Measurements from ENCODE around the gene HS3ST4. TPM values are rescaled to one million over a fixed set of nuclear protein-coding genes. Genes with fewer than 3 reads are reported as not detected.

The HS3ST4 gene
- total RNA-seq, 2 donors from 2014 or later, result not detected

DNA sequence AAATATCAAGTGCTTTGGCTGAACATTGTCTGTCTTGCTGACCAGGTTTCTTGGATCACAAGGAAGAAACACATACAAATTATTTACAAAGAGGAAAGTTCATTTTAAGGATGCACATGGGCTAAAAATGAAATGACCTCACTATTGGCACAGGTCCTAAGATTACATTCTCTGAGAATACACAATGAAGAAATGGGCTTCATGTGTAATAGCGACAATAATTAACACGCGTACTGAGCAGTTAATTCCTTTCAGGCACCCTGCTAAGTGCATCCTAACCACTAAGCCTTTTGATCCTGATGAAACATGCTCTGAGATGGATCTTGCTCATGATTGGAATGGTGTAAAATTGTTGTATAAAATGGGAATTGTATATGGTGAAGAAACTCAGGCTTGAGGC lies 429.0 kb downstream of the HS3ST4 start:
- DNase-seq (no peak), ATAC-seq (no peak)
- intact Hi-C loops (cut with DNase I, micrococcal nuclease), result no loop called here

DNA sequence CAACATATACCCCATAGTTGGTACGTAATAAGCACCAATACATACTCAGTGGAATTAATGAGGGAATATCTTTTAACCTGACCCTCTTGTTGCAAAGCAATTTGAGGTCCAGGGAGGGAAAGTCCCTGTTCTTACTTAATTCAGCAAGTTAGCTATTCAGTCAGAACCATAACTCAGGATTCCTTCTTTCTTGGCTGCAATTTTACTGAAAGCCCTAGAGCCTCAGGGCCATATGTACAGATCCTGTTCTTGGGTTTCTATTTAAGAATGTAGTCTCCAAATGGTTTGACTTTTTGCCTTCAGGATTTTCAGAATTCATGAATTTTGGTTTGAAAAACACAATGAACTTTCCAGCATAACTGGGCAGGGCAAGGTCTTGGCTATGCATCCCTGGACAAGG lies 436.5 kb downstream of the HS3ST4 start:
- DNase-seq (no peak), ATAC-seq (no peak)
- intact Hi-C loops (cut with DNase I, micrococcal nuclease), result no loop called here

DNA sequence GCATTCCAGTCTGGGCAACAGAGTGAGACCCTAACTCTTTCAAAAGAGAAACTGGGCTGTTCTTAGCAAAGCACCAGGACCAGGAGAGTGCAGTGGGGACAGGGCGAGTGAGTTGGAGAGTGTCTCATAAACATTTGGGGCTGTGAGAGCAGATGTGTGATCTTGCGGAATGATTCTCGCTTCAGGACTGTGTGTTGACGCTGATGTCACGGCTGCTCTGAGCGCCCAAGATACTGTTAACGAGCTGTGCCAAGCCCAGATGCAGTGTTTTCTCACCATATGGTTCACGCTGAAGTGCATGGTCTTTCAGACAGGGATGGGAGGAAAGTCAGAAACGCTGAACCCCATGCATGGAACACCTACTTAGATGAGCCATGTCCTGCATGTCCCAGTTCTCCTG lies 438.2 kb downstream of the HS3ST4 start:
- intact Hi-C loops (cut with DNase I, micrococcal nuclease), result no loop called here
- no peak for DNase-seq
- no peak for ATAC-seq

DNA sequence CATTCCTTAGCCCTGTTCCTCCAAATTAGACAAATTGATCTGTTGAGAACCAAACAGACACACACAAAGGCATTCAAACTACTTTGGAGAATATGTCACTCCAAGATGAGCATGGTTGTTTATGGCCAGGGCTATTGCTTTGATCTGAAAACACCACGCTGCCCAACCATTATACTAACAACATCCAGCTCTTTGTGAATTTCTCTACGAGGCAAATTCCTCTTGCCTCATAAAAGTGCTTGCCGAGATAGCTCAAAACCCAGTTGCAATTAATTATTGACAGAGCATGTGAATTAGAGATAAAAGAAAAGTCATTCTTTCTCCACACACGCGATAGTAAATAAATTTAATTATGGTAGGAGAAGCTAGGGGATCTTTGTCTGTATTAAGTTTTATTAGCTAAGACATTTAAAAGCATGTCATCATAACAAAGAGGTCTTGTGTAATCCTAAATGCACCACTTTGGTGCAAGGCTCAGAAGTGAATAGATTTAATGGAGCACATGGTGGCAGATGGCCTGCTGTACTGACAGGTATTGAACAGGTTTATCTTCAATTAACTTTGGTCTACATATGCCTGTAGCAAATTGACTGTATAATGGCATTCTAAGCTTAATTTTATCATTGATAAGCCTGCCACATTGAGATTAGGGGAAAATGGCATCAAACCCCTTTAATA lies 441.8 kb downstream of the HS3ST4 start:
- no peak for DNase-seq
- ATAC-seq, result no peak
- intact Hi-C loops (cut with DNase I, micrococcal nuclease), result no loop called here

DNA sequence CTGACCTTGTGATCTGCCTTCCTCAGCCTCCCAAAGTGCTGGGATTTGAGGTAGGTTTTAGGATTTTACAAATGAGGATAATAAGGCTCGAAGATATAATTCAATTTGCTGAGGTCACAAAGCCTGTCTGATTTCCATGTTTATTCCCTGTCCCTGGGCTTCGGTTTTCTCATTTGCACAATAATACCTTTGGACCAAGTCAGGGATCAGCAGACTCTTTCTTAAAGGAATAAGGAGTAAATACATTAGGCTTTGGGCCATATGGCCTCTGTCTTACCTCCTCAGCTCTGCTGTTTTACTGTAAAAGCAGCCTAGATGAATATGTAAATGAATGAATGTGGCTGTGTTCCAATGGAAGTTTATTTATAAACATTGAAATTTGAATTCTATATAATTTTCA lies 442.8 kb downstream of the HS3ST4 start:
- DNase-seq, result no peak
- ATAC-seq, result no peak
- intact Hi-C loops (cut with DNase I, micrococcal nuclease), result no loop called here

DNA sequence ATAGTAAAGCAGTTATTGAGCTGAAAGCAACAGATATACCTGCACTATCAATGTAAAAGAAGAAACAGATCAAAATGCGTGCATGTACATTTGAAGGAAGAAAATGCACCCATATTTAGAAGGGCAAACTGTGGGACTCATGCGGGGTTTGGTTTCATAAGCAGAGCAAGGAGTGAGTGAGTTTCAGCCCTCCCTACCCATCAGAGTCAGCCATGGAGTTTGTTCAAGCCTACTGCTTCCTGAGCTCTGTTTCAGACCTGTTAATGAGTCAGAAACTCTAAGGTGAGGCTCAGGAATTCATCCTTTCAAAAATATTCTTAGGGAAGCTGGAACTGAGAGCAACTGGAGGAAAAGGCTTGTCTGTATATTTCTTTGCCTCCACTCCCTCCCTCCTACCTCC lies 446.2 kb downstream of the HS3ST4 start:
- no peak for ATAC-seq
- no peak for DNase-seq
- intact Hi-C loops (cut with DNase I, micrococcal nuclease), result no loop called here

DNA sequence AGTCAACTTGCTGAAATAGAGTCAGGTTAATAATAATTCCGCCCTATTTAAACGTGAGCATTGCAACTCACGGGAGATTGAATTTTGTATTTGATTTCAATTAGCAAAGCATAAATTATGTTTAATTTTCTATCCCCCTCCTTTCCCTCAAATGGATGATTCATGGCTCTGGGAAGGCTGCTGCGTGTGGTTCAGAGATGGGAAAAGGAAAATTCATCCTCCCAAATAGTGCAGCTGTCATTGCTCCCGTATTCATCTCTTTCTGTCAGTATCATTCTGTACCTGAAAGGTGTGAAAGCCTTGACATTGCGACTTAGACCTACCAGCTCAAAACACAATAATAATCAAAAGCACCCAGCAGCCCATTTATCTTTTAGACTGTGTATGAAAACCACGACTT lies 447.3 kb downstream of the HS3ST4 start:
- no peak for DNase-seq
- ATAC-seq, result no peak
- intact Hi-C loops (cut with DNase I, micrococcal nuclease), result no loop called here

DNA sequence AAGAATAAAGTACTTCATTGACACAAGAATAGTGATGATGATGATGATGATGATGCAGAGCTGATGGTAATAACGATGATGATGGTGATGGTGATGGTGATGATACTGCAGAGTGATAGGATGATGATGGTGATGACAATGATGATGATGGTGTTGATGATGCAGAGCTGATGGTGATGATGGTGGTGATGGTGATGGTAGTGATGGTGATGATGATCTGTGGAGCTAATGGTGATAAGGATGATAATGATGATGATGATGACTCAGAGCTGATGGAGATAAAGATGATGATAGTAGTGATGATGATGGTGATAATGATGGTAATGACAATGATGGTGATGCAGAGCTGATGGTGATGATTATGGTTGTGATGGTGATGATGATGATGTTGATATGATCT lies 448.1 kb downstream of the HS3ST4 start:
- no peak for ATAC-seq
- DNase-seq, result no peak
- intact Hi-C loops (cut with DNase I, micrococcal nuclease), result no loop called here

DNA sequence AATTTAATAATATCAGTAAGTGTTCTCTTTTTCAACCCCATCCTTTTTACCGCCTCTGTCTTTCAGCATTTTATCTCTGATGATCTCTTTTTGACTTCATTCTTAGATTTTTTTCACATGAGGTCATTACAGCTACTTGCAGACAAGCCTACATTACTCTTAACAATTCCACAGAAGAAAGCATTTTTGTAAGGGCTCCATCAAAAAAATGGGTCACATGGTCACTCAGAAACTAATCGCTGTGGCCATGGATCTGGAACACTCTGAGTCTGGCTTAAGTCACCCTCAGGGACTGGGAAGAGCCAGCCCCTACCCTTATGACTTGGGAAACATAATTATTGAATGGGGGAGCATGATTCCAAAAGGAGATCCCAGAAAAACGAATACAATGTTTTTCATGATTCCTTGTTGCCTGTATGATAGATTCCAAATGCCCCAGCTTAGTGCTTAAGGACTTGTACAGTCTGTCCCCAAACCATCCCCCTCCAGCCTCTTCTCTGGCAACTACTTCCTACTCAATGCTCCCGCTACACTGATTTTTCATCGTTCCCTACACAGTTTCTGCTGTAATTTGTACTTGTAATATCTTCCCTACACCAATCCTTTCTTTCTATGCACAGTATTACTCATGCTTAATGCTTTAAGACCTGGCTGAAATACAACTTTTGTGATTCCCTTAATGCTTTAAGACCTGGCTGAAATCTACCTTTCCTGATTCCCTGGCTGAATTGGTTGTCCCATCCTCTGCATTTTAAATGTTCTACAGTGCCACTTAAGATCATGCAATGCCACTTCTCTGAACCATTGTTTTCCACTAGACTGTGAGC lies 457.8 kb downstream of the HS3ST4 start:
- intact Hi-C loops (cut with DNase I, micrococcal nuclease), result no loop called here

DNA sequence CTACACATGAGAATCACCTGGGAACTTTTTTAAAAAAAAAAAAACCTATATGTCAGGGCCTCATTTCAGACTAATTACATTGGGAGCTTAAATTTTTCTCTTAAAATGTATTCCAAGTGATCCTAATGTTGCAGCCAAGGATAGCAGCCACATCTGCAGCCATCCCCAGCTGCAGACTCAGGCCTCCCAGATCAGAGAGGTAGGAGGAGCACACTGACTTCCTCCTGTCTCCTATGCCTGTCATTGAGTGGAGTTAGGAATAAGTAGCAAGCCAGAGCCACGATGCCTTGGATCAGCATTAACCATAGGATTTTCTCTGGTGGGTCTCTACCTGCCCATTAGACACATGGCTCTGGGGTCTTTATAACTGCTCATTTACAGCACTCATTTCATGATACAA lies 463.5 kb downstream of the HS3ST4 start:
- ATAC-seq, result no peak
- intact Hi-C loops (cut with DNase I, micrococcal nuclease), result no loop called here
- DNase-seq, result no peak

More for the DNA sequence above, 457.8 kb downstream of the HS3ST4 start:
- DNase-seq (no peak), ATAC-seq (no peak)

DNA sequence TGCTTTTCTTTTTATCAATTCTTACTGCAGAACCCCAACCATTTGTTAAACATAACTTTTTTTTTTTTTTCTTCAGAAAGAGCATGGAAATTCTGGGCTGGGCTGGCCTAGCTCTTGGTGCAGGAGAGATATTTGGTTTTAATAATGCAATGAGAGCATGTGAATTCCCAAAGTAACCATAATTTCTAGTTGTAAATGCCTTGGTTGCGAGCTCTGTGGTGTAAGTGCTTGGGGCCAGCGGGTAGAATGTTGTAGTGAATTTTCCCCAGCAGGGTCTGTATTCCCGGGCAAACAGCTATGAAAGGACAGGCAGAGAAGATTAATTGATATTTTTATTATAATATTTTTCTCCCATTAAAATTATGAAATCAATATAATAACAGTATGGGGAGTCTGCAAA lies 465.6 kb downstream of the HS3ST4 start:
- DNase-seq (no peak), ATAC-seq (no peak)
- intact Hi-C loops (cut with DNase I, micrococcal nuclease), result no loop called here

DNA sequence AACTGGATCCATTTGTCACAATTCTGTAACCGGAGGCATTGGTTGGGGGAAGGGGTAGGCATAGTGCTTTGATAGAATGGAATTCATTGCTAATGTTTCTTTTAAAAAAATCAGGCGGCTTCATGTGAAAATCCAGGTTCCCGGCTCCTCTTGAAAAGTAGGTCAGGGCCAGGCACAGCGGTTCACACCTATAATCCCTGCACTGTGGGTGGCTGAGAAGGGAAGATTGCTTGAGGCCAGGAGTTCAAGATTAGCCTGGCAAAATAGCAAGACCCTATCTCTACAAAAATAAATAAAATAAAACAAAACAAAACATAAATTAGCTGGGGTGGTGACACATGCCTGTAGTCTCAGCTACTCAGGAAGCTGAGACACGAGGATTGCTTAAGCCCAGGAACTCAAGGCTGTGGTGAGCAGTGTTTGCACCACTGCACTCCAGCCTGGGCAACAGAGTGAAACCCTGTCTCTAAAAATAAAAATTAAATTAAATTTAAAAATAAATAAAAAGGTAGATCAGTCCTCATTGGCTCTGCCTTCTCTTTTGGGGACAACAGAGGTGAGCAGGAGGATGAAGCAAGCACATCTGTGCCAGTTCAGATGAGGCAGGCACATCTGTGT lies 466.5 kb downstream of the HS3ST4 start:
- DNase-seq (no peak), ATAC-seq (no peak)
- intact Hi-C loops (cut with DNase I, micrococcal nuclease), result no loop called here

DNA sequence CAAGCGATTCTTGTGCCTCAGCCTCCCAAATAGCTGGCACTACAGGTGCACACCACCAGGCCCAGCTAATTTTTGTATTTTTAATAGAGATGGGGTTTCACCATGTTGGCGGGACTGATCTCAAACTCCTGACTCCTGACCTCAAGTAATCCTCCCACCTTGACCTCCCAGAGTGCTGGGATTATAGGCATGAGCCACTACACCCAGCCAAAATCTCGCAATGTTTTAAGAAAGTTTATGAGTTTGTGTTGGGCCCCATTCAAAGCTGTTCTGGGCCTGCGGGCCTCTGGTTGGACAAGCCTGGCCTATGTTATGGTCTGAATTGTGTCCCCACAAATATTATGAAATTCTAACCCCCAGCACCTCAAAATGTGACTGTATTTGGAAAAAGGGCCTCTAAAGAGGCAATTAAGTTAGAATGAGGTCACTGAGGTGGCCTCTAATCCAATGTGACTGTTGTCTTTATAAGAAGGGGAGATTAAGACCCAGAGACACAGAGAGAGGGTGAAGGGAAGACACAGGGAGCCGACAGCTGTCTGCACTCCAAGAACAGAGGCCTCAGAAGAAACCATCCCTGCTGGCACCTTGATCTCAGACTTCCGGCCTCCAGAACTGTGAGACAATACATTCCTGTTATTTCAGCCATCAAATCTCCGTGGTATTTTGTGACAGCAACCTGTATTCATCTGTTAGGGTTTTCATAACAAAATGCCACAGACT lies 469.9 kb downstream of the HS3ST4 start:
- no peak for ATAC-seq
- intact Hi-C loops (cut with DNase I, micrococcal nuclease), result no loop called here

DNA sequence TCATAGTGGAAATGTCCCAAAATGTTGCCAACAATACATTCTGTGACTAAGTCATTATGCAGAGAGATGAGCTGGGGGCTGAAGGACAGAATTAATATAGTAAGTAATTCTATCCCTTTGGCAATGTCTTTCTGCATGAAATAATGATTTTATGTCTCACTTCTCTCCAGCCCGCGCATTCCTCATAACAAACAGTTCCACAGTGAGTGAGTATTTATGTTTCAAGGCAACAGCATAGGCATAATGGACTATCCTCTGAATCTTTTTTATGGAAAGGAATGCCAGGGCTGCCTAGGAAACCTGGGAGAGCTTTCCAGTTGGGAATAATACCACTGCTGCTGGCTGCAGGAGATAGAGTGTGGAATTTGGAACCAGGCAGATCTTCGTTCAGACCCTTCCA lies 477.7 kb downstream of the HS3ST4 start:
- intact Hi-C loops (cut with DNase I, micrococcal nuclease), result no loop called here
- DNase-seq, result no peak
- ATAC-seq, result no peak

More for the DNA sequence above, 469.9 kb downstream of the HS3ST4 start:
- no peak for DNase-seq

DNA sequence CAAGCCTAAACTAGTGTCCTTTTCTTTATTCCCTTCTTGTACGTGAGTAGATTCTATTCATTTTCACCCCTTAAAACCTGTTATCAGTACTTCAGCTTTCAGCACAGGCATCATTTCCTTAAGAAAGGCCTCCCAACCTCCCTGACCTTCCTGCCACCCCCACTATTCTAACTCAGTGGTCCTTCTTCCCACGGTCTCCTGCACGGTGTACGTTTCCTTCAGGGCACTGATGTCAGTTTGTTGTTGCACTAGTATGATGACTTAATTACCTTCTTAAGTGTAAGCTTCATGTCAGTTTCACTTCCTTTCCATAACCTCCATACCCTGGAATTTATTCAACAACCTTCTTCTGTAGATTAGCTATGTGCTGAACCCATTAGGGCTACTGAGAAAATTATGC lies 484.2 kb downstream of the HS3ST4 start:
- intact Hi-C loops (cut with DNase I, micrococcal nuclease), result no loop called here
- DNase-seq (no peak), ATAC-seq (no peak)

DNA sequence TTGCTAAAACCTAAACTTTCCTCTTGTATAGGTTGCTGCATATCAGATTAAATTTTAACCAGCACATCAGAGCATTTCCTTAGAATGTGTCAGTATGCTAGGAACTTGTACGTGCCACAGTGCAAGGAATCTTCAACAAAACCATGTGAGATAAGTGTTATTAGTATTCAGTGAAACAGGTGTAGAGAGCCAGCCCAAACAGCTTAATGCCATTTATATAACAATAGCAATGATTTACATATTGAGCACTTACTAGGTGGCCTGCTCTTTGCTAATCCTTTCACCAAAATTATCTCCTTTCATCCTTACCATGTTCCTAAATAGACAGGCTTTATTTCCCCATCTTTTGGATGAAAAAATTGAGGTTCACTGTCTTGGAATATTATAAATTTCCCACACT lies 485.7 kb downstream of the HS3ST4 start:
- no peak for DNase-seq
- intact Hi-C loops (cut with DNase I, micrococcal nuclease), result no loop called here
- no peak for ATAC-seq

DNA sequence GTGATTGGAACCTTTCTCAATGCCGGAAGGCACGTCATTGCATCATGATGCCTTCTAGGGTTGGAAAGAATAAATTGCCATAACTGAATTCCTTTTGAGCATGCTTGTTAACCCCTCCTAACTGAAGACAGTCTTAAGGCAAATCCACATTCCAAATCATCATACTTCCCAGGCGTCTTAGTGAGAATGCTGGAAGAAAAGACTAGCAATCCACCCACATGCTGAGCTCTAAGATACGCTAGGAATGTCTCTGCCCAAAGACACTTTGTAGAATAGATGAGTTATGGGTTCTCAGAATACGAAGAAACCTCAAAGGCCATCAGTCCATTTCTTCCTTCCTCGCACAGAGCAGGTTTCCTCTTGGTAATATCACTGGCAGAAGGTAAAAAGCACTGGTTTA lies 486.5 kb downstream of the HS3ST4 start:
- no peak for DNase-seq
- ATAC-seq, result no peak
- intact Hi-C loops (cut with DNase I, micrococcal nuclease), result no loop called here

DNA sequence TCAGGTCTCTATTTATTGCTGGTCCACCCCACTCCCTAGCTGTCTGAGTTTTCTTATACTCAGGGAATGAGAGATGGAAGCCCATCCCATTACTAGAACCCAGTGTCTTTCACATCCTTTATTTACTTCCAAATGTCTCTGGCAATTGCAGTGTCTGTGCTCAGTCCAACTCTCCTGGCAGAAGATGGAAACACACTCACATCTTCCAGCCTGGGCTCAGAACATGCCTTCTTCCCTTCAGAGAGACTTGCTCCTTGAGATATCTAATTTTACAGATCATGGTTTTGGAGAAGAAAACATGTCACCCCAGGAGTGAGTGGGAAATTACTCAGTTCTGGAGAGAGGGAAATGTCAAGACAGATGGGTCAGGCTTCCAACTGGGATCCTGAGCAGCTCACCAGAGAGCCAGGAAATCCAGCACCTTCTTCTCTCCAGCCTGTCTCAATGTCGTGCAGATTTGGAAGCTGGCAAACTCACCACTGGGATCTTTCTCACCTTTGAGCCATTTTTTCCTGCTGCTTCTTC lies 494.4 kb downstream of the HS3ST4 start:
- ATAC-seq, result no peak

More for the DNA sequence above, 494.4 kb downstream of the HS3ST4 start:
- DNase-seq, result no peak
- intact Hi-C loops (cut with DNase I, micrococcal nuclease), result no loop called here
